PC-9 (cell line): ENCODE results near the gene PLEKHA6.

Experiments used
- EZH2 ChIP-seq: fragments of 200-600 bp; sonication (generic); IDR thresholded peaks from 2 replicates; pipeline ENCODE4 v1.8.0; 2017; ENCODE audit warnings: antibody characterized with exemption, low read depth
- TF ChIP-seq, protein P1 (sequence below): fragments of 200-600 bp; sonication (generic); conservative IDR thresholded peaks from 2 replicates; pipeline ENCODE4 v1.6.1; 2017; ENCODE audit warnings: mixed run types, antibody characterized with exemption, mild to moderate bottlenecking, moderate library complexity

DNA sequence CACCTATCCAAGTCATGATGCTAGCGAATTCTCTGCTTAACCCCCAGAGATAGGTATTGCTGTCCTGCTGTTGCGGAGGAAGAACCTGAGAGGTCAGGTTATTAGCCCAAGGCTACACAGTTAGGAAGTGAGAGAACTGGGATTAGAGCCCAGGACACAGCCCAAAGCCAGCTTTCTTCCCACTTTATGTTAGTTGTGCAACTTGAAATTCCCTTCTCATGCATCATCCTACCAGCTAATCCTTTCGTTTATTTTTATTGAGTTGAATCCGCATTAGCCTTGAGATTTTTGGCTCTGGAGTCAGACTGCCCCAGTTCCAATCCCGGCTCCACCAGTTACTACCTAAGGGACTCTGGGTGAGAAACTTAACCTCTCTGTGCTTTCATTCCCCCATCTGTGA lies 65.4 kb downstream of the PLEKHA6 start:
- TF ChIP-seq EZH2, result no peak
- TF ChIP-seq, protein P1, sequence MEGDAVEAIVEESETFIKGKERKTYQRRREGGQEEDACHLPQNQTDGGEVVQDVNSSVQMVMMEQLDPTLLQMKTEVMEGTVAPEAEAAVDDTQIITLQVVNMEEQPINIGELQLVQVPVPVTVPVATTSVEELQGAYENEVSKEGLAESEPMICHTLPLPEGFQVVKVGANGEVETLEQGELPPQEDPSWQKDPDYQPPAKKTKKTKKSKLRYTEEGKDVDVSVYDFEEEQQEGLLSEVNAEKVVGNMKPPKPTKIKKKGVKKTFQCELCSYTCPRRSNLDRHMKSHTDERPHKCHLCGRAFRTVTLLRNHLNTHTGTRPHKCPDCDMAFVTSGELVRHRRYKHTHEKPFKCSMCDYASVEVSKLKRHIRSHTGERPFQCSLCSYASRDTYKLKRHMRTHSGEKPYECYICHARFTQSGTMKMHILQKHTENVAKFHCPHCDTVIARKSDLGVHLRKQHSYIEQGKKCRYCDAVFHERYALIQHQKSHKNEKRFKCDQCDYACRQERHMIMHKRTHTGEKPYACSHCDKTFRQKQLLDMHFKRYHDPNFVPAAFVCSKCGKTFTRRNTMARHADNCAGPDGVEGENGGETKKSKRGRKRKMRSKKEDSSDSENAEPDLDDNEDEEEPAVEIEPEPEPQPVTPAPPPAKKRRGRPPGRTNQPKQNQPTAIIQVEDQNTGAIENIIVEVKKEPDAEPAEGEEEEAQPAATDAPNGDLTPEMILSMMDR, result no peak
